IMR-90 (cell line): ENCODE data around the gene MKNK2. TPM values are rescaled to one million over a fixed set of nuclear protein-coding genes. Genes with fewer than 3 reads are reported as not detected.

ENCODE experiments used
- ATAC-seq: fragments of 200-7000 bp; cut with Tn5 transposase; 2 replicates; pipeline ENCODE4 v1.9.1; 2020; ENCODE audit warnings: low read depth, mild to moderate bottlenecking, moderate library complexity
- BruUV-seq: library from RNA; stranded (reverse); fragments of 400-500 nt; replicated peaks from 2 replicates; lab custom pipeline; 2021; lab: Mats Ljungman, UMichigan
- CTCF ChIA-PET: fragments of 300-600 bp; formaldehyde crosslinking; extraction: SDS; loops from one replicate; lab custom pipeline; 2021; ENCODE audit warnings: antibody characterized with exemption; lab: Yijun Ruan, JAX
- POLR2A ChIA-PET: fragments of 300-600 bp; sonication (Branson Sonifier 250); formaldehyde crosslinking; loops from one replicate; lab custom pipeline; 2022; ENCODE audit warnings: antibody characterized with exemption; ENCODE audit not compliant: unreplicated experiment; lab: Charles Lee
- DNase-seq: peaks from one replicate; pipeline ENCODE4 v3.0.0; 2013
- H2AFZ ChIP-seq: replicated peaks from 2 replicates; pipeline ENCODE3; 2013; ENCODE audit warnings: low read length, mild to moderate bottlenecking; ENCODE audit not compliant: poor library complexity
- H2AK5ac ChIP-seq: 2 replicates; pipeline ENCODE4 v1.6.1; 2013; ENCODE audit warnings: low read depth, low read length, inconsistent platforms
- H2AK9ac ChIP-seq: replicated peaks from 2 replicates; pipeline ENCODE3; 2013; ENCODE audit warnings: mild to moderate bottlenecking, low read depth, low read length, moderate library complexity; ENCODE audit not compliant: poor library complexity
- H2BK120ac ChIP-seq: 2 replicates; pipeline ENCODE4 v1.6.1; 2013; ENCODE audit warnings: low read depth, low read length, inconsistent platforms
- H2BK15ac ChIP-seq: 3 replicates; pipeline ENCODE4 v1.6.1; 2013; ENCODE audit warnings: low read depth, low read length, inconsistent platforms
- H2BK20ac ChIP-seq: 2 replicates; pipeline ENCODE4 v1.6.1; 2013; ENCODE audit warnings: low read depth, mild to moderate bottlenecking, inconsistent platforms, low read length, moderate library complexity
- H2BK5ac ChIP-seq: 2 replicates; pipeline ENCODE4 v1.6.1; 2013; ENCODE audit warnings: mild to moderate bottlenecking, low read depth, low read length, inconsistent platforms; ENCODE audit not compliant: poor library complexity, severe bottlenecking
- H3K14ac ChIP-seq: replicated peaks from 2 replicates; pipeline ENCODE4 v1.6.1; 2013; ENCODE audit warnings: low read depth, low read length, inconsistent platforms
- H3K18ac ChIP-seq: 2 replicates; pipeline ENCODE4 v1.6.1; 2013; ENCODE audit warnings: low read depth, low read length, control low read depth
- H3K23ac ChIP-seq: 2 replicates; pipeline ENCODE4 v1.6.1; 2013; ENCODE audit warnings: low read depth, low read length, inconsistent platforms
- H3K27ac ChIP-seq: 2 replicates; pipeline ENCODE4 v1.5.1; 2013; ENCODE audit warnings: mild to moderate bottlenecking, control low read depth, low read length; ENCODE audit not compliant: insufficient read depth
- H3K27me3 ChIP-seq: 2 replicates; pipeline ENCODE4 v1.6.1; 2013; ENCODE audit warnings: low read length; ENCODE audit not compliant: control insufficient read depth, insufficient read depth
- H3K36me3 ChIP-seq: 2 replicates; pipeline ENCODE4 v1.6.1; 2013; ENCODE audit warnings: low read length, mixed read lengths; ENCODE audit not compliant: control insufficient read depth, insufficient read depth
- H3K4ac ChIP-seq: 2 replicates; pipeline ENCODE4 v1.6.1; 2013; ENCODE audit warnings: low read depth, low read length, inconsistent platforms
- H3K4me1 ChIP-seq: 2 replicates; pipeline ENCODE4 v1.6.1; 2013; ENCODE audit warnings: low read length, mixed read lengths; ENCODE audit not compliant: control insufficient read depth, insufficient read depth
- H3K4me2 ChIP-seq: 2 replicates; pipeline ENCODE4 v1.6.1; 2013; ENCODE audit warnings: low read depth, mild to moderate bottlenecking, control low read depth, low read length, moderate library complexity
- H3K4me3 ChIP-seq: 2 replicates; pipeline ENCODE4 v1.5.1; 2013; ENCODE audit warnings: low read depth, mild to moderate bottlenecking, control low read depth, low read length, moderate library complexity; ENCODE audit not compliant: insufficient read depth
- H3K56ac ChIP-seq: 2 replicates; pipeline ENCODE4 v1.6.1; 2013; ENCODE audit warnings: low read length, inconsistent platforms; ENCODE audit not compliant: insufficient read depth; ENCODE audit errors: extremely low read depth
- H3K79me1 ChIP-seq, 2 experiments: 2 replicates each; pipeline ENCODE4 v1.6.1; 2013; ENCODE audit warnings: low read length in 2 of 2, inconsistent platforms in 1 of 2, low read depth in 1 of 2
- H3K9ac ChIP-seq: 2 replicates; pipeline ENCODE4 v1.6.1; 2013; ENCODE audit warnings: low read depth, low read length, control low read depth
- H3K9me1 ChIP-seq: 2 replicates; pipeline ENCODE4 v1.6.1; 2013; ENCODE audit warnings: low read length, inconsistent platforms; ENCODE audit not compliant: insufficient read depth
- H3K9me3 ChIP-seq: 2 replicates; pipeline ENCODE4 v1.6.1; 2013; ENCODE audit warnings: low read length; ENCODE audit not compliant: control insufficient read depth, insufficient read depth
- H4K20me1 ChIP-seq: 2 replicates; pipeline ENCODE4 v1.6.1; 2013; ENCODE audit warnings: low read length, inconsistent platforms; ENCODE audit not compliant: insufficient read depth
- H4K5ac ChIP-seq: 2 replicates; pipeline ENCODE4 v1.6.1; 2013; ENCODE audit warnings: mild to moderate bottlenecking, low read depth, low read length, control low read depth
- H4K8ac ChIP-seq, 2 experiments: 2 replicates each; pipeline ENCODE4 v1.6.1; 2013; ENCODE audit warnings: low read depth in 2 of 2, low read length in 2 of 2, control low read depth in 1 of 2, inconsistent platforms in 1 of 2
- H4K91ac ChIP-seq: 2 replicates; pipeline ENCODE4 v1.6.1; 2013; ENCODE audit warnings: low read depth, low read length, inconsistent platforms; ENCODE audit not compliant: insufficient read depth
- BHLHE40 ChIP-seq: fragments of 150-350 bp; IDR thresholded peaks from 2 replicates; pipeline ENCODE4 v1.6.1; 2016; ENCODE audit warnings: mild to moderate bottlenecking, low read depth, low read length
- FOS ChIP-seq: fragments of 150-350 bp; IDR thresholded peaks from 2 replicates; pipeline ENCODE4 v1.6.1; 2016; ENCODE audit warnings: low read depth, low read length
- MAFK ChIP-seq: IDR thresholded peaks from 2 replicates; pipeline ENCODE4 v1.6.1; 2012; ENCODE audit warnings: low read depth, low read length, improper control_type of control experiment
- MXI1 ChIP-seq: IDR thresholded peaks from 2 replicates; pipeline ENCODE4 v1.6.1; 2012; ENCODE audit warnings: low read depth, mild to moderate bottlenecking, low read length, moderate library complexity, borderline replicate concordance
- POLR2A ChIP-seq: IDR thresholded peaks from 2 replicates; pipeline ENCODE4 v1.6.1; 2012; ENCODE audit warnings: mild to moderate bottlenecking, low read depth, low read length
- RAD21 ChIP-seq: IDR thresholded peaks from 2 replicates; pipeline ENCODE4 v1.6.1; 2012; ENCODE audit warnings: low read length, improper control_type of control experiment
- RCOR1 ChIP-seq: IDR thresholded peaks from 2 replicates; pipeline ENCODE4 v1.6.1; 2012; ENCODE audit warnings: mild to moderate bottlenecking, low read length, improper control_type of control experiment; ENCODE audit not compliant: insufficient replicate concordance
- RFX5 ChIP-seq: IDR thresholded peaks from 2 replicates; pipeline ENCODE4 v1.8.0; 2012; ENCODE audit warnings: low read depth, mild to moderate bottlenecking, low read length, moderate library complexity
- SMC3 ChIP-seq: fragments of 150-350 bp; IDR thresholded peaks from 2 replicates; pipeline ENCODE4 v1.6.1; 2016; ENCODE audit warnings: low read depth, mild to moderate bottlenecking, antibody characterized with exemption, low read length, moderate library complexity
- WGBS, 2 experiments: methylation state at CpG; one replicate each; pipeline versions ENCODE4 v1.1.5 to v1.1.7; 2013; ENCODE audit warnings: missing lambda C conversion rate in 2 of 2; ENCODE audit not compliant: insufficient read length in 1 of 2; ENCODE audit errors: extremely low coverage in 2 of 2; 5-methylcytosine and 5-hydroxymethylcytosine counted together
- dilution Hi-C: fragments of 300-500 bp; cut with HindIII; formaldehyde crosslinking; loops from one replicate; pipeline ENCODE4 v1.14.3; 2018; ENCODE audit warnings: low sequenced_read_pairs; ENCODE audit not compliant: unreplicated experiment
- in situ Hi-C: fragments of 300-500 bp; cut with MboI; formaldehyde crosslinking; loops from 3 replicates; pipeline ENCODE4 v1.14.3; 2019; ENCODE audit warnings: low sequenced_read_pairs, inconsistent platforms, mixed read lengths
- intact Hi-C: fragments of 100-400 bp; cut with micrococcal nuclease; formaldehyde crosslinking; loops from 2 replicates; pipeline ENCODE4 v1.10.0; 2022
- polyA plus RNA-seq, 3 experiments: library from polyadenylated mRNA; depleted of rRNA; stranded (reverse); fragments of >200 nt; gene quantifications; 2 replicates each; pipeline ENCODE4 v1.2.3, GENCODE V29; 2012; ENCODE audit warnings: low replicate concordance in 1 of 3
- total RNA-seq: library from RNA; depleted of rRNA; stranded (reverse); fragments of >200 nt; gene quantifications from 2 replicates; pipeline ENCODE4 v1.2.3, GENCODE V29; 2012
- TF ChIP-seq, protein P1 (sequence below): fragments of 150-350 bp; IDR thresholded peaks from 2 replicates; pipeline ENCODE4 v1.6.1; 2016; ENCODE audit warnings: low read depth, mild to moderate bottlenecking, low read length, moderate library complexity, borderline replicate concordance
- TF ChIP-seq, protein P2 (sequence below): conservative IDR thresholded peaks from 2 replicates; pipeline ENCODE4 v1.5.1; 2012; ENCODE audit warnings: mild to moderate bottlenecking, low read depth, low read length, improper control_type of control experiment
- TF ChIP-seq, protein P3 (sequence below): fragments of 150-350 bp; IDR thresholded peaks from 2 replicates; pipeline ENCODE4 v1.6.1; 2017; ENCODE audit warnings: mild to moderate bottlenecking, antibody characterized with exemption, low read length, low read depth

The MKNK2 gene
- total and polyA plus RNA-seq, 2 of the 4 experiments (the other 2 are of a cell fraction), result 21.9 to 31.8 TPM

DNA sequence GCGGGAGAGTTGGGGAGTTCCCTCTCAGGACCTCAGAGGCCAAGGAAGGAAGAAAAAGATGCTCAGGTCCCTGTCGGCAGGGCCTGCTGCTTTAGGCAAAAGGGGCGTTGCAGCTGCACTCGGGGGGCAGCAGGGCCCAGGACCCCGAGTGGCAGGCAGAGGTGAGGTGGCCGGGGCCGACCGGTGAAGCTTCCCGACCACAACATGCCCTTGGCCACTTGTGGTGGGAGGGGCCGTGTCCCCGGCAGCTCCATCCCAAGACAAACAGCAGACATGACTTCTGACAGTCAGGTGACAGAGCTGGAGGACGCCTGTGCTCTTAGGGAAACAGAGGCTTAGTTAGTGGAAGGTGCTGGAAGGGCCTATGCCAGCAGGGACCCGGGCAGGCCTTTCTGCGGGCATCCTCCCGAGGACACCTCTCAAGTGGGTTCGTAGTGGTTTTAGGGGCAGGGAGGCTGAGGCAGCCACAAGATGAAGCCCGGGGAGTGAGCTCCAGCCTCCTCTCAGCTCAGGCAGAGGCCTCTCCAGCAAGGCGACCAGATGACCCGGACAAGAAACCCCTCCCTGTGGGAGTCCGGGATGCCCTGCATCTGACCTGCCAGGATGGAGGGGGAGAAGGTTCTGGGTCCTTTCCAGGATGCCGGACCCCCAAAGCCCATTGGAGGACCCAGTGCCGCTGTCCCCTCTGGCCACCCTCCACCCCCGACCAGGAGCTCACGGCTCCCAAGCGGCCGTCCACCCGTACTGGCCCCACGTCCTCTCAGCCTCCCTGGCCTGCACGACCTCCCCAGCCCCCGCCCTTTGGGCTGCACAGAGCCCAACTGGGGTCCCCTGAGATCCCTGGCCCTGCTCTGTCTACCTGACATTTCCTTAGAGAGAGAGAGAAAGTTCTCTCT lies 59.8 kb downstream of the MKNK2 start:
- Histone ChIP-seq H2BK120ac (no peak overlapping the region), H3K14ac (no peak overlapping the region), H2BK5ac (no peak overlapping the region), H3K27ac (no peak overlapping the region), H3K4me1 (no peaks in the 10 kb centered on the region), H3K56ac (no peak overlapping the region), H3K9me1 (no peaks in the 10 kb centered on the region), H2AK5ac (no peak overlapping the region), H4K8ac (no peak overlapping the region), H3K4me2 (no peak overlapping the region), H2BK15ac (no peak overlapping the region), H3K9ac (no peak overlapping the region), H3K23ac (no peak overlapping the region), H2BK20ac (no peak overlapping the region), H3K36me3 (peaks cover 52% of the 10 kb centered on the region), H4K5ac (no peak overlapping the region), H2AK9ac (no peak overlapping the region), H4K20me1 (peaks cover 5% of the 10 kb centered on the region; the same call in 1 of the 2 replicates), H3K18ac (no peak overlapping the region), H2AFZ (no peak overlapping the region), H4K91ac (no peak overlapping the region), H3K4me3 (no peak overlapping the region), H3K79me1 (0 out of 4 replicates have a peak, but pooled peaks cover 0 to 5% of the 10 kb centered on the region in 2 experiments), H3K27me3 (no peaks in the 10 kb centered on the region), H3K9me3 (no peaks in the 10 kb centered on the region), H3K4ac (no peak overlapping the region)
- in situ Hi-C loops, result no loop called here
- no peak for ATAC-seq
- POLR2A ChIA-PET, result no interaction called here
- intact Hi-C loops, result no loop called here
- DNase-seq, result no peak
- no TSS peak for BruUV-seq
- TF ChIP-seq SMC3 (no peak), BHLHE40 (no peak), POLR2A (no peak), RCOR1 (no peak), MAFK (no peak), RAD21 (no peak), MXI1 (no peak), RFX5 (no peak), FOS (no peak)
- TF ChIP-seq, protein P1, sequence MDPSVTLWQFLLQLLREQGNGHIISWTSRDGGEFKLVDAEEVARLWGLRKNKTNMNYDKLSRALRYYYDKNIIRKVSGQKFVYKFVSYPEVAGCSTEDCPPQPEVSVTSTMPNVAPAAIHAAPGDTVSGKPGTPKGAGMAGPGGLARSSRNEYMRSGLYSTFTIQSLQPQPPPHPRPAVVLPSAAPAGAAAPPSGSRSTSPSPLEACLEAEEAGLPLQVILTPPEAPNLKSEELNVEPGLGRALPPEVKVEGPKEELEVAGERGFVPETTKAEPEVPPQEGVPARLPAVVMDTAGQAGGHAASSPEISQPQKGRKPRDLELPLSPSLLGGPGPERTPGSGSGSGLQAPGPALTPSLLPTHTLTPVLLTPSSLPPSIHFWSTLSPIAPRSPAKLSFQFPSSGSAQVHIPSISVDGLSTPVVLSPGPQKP, result no peak
- TF ChIP-seq, protein P2, sequence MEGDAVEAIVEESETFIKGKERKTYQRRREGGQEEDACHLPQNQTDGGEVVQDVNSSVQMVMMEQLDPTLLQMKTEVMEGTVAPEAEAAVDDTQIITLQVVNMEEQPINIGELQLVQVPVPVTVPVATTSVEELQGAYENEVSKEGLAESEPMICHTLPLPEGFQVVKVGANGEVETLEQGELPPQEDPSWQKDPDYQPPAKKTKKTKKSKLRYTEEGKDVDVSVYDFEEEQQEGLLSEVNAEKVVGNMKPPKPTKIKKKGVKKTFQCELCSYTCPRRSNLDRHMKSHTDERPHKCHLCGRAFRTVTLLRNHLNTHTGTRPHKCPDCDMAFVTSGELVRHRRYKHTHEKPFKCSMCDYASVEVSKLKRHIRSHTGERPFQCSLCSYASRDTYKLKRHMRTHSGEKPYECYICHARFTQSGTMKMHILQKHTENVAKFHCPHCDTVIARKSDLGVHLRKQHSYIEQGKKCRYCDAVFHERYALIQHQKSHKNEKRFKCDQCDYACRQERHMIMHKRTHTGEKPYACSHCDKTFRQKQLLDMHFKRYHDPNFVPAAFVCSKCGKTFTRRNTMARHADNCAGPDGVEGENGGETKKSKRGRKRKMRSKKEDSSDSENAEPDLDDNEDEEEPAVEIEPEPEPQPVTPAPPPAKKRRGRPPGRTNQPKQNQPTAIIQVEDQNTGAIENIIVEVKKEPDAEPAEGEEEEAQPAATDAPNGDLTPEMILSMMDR, result no peak
- TF ChIP-seq, protein P3, sequence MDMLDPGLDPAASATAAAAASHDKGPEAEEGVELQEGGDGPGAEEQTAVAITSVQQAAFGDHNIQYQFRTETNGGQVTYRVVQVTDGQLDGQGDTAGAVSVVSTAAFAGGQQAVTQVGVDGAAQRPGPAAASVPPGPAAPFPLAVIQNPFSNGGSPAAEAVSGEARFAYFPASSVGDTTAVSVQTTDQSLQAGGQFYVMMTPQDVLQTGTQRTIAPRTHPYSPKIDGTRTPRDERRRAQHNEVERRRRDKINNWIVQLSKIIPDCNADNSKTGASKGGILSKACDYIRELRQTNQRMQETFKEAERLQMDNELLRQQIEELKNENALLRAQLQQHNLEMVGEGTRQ, result no peak
- CTCF ChIA-PET, result no interaction called here
- dilution Hi-C loops, result no loop called here
- WGBS, 2 experiments, result 94% methylated on average over 10 of the region's 30 CpGs; no CpG with 5 or more reads in 1 of the 2 experiments
